ENCODE measurements around the gene MOB3C. TPM values are rescaled to one million over a fixed set of nuclear protein-coding genes. Genes with fewer than 3 reads are reported as not detected.

Gene MOB3C
- polyA plus RNA-seq, 1 of the 3 experiments (the other 2 are of a cell fraction): 8.6 TPM

DNA sequence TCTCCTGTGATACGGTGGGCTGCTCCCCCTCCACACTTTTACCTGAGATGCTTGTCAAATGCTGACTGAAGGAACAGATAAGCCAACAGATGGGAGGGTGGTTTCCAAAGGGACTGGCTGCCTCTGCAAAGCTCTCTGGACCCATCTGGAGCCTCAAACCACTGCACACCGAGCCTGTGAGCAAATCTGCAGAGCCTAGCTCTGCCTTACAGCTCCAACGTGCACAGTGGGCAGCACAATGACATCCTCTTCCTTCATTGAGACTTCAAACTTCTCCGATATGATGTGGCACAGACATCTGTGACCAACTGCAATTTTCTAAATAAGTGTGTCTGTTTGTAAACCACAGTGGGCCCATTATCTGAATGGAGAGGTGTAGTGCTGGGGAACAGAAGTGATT, 38.9 kb downstream of the MOB3C start:
- Histone ChIP-seq H4K20me1 (ENCODE audit: insufficient read depth) (no peaks in the 10 kb centered on the region), H3F3A (replicated peaks; ENCODE audit: insufficient read depth) (no peaks in the 10 kb centered on the region), H3K9me3 (no peaks in the 10 kb centered on the region), H3K4me2 (no peak overlapping the region), H3K36me3 (replicated peaks in 1 of 2; ENCODE audit: control insufficient read depth in 1 of 2, insufficient read depth in 2 of 2, low read length in 1 of 2) (peaks cover 16 to 32% of the 10 kb centered on the region in 2 experiments), H3K4me3 (ENCODE audit: low read depth in 2 of 2, low read length in 1 of 2) (no peak overlapping the region), H2AFZ (ENCODE audit: low read depth) (no peak overlapping the region), H3K27me3 (ENCODE audit: insufficient read depth) (no peaks in the 10 kb centered on the region), H3K9me2 (no peaks in the 10 kb centered on the region), H3K9ac (no peak overlapping the region), H3K4me1 (ENCODE audit: control insufficient read depth in 1 of 2, insufficient read depth in 2 of 2, low read depth in 1 of 2, low read length in 1 of 2) (no peaks in the 10 kb centered on the region; a peak in 1 of 4 replicates), H3K27ac (ENCODE audit: low read depth in 2 of 2, low read length in 1 of 2) (no peak overlapping the region), H3K79me2 (ENCODE audit: insufficient read depth) (no peaks in the 10 kb centered on the region)
- CTCF ChIA-PET: no interaction called here
- TF ChIP-seq POLR2AphosphoS5 (IDR thresholded peaks at IDR 0.05; ENCODE audit: low read depth, low read length) (no peak), CHD2 (IDR thresholded peaks at IDR 0.05; ENCODE audit: low read length, partially characterized antibody) (no peak), YY1 (IDR thresholded peaks at IDR 0.05; ENCODE audit: low read depth) (no peak), GABPA (IDR thresholded peaks at IDR 0.05; ENCODE audit: low read depth) (no peak), SMC3 (IDR thresholded peaks at IDR 0.05; ENCODE audit: low read depth, low read length) (no peak), TCF12 (IDR thresholded peaks at IDR 0.05) (no peak), NFIC (IDR thresholded peaks at IDR 0.05; ENCODE audit: borderline replicate concordance) (no peak), FOXM1 (IDR thresholded peaks at IDR 0.05; ENCODE audit: low read depth) (no peak), JUND (IDR thresholded peaks at IDR 0.05) (no peak), FOXJ3 (CRISPR knock-in tag; IDR thresholded peaks at IDR 0.05) (no peak), RFX5 (IDR thresholded peaks at IDR 0.05; ENCODE audit: low read length) (no peak), RAD21 (IDR thresholded peaks at IDR 0.05; ENCODE audit: low read length) (no peak), SIN3A (IDR thresholded peaks at IDR 0.05; ENCODE audit: borderline replicate concordance, low read depth, low read length) (no peak), TAF1 (IDR thresholded peaks at IDR 0.05; ENCODE audit: borderline replicate concordance, low read depth, low read length) (no peak), FOSL2 (IDR thresholded peaks at IDR 0.05; ENCODE audit: borderline replicate concordance, low read depth) (no peak), MEF2A (IDR thresholded peaks at IDR 0.05; ENCODE audit: borderline replicate concordance, low read depth) (no peak)
- TF ChIP-seq, protein P1, sequence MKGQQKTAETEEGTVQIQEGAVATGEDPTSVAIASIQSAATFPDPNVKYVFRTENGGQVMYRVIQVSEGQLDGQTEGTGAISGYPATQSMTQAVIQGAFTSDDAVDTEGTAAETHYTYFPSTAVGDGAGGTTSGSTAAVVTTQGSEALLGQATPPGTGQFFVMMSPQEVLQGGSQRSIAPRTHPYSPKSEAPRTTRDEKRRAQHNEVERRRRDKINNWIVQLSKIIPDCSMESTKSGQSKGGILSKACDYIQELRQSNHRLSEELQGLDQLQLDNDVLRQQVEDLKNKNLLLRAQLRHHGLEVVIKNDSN (IDR thresholded peaks at IDR 0.05; ENCODE audit: borderline replicate concordance, low read depth): no peak
- TF ChIP-seq, protein P2, sequence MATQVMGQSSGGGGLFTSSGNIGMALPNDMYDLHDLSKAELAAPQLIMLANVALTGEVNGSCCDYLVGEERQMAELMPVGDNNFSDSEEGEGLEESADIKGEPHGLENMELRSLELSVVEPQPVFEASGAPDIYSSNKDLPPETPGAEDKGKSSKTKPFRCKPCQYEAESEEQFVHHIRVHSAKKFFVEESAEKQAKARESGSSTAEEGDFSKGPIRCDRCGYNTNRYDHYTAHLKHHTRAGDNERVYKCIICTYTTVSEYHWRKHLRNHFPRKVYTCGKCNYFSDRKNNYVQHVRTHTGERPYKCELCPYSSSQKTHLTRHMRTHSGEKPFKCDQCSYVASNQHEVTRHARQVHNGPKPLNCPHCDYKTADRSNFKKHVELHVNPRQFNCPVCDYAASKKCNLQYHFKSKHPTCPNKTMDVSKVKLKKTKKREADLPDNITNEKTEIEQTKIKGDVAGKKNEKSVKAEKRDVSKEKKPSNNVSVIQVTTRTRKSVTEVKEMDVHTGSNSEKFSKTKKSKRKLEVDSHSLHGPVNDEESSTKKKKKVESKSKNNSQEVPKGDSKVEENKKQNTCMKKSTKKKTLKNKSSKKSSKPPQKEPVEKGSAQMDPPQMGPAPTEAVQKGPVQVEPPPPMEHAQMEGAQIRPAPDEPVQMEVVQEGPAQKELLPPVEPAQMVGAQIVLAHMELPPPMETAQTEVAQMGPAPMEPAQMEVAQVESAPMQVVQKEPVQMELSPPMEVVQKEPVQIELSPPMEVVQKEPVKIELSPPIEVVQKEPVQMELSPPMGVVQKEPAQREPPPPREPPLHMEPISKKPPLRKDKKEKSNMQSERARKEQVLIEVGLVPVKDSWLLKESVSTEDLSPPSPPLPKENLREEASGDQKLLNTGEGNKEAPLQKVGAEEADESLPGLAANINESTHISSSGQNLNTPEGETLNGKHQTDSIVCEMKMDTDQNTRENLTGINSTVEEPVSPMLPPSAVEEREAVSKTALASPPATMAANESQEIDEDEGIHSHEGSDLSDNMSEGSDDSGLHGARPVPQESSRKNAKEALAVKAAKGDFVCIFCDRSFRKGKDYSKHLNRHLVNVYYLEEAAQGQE (IDR thresholded peaks at IDR 0.05; ENCODE audit: low read depth, low read length): no peak
- TF ChIP-seq, protein P3, sequence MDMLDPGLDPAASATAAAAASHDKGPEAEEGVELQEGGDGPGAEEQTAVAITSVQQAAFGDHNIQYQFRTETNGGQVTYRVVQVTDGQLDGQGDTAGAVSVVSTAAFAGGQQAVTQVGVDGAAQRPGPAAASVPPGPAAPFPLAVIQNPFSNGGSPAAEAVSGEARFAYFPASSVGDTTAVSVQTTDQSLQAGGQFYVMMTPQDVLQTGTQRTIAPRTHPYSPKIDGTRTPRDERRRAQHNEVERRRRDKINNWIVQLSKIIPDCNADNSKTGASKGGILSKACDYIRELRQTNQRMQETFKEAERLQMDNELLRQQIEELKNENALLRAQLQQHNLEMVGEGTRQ (IDR thresholded peaks at IDR 0.05; ENCODE audit: borderline replicate concordance, low read depth, low read length): no peak
- TF ChIP-seq, protein P4, sequence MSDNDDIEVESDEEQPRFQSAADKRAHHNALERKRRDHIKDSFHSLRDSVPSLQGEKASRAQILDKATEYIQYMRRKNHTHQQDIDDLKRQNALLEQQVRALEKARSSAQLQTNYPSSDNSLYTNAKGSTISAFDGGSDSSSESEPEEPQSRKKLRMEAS (IDR thresholded peaks at IDR 0.05; ENCODE audit: low read depth): no peak
- 97% methylated on average over 3 of the region's 4 CpGs for WGBS (ENCODE audit: low lambda C conversion rate)
- POLR2A ChIA-PET: interaction anchor here (0.7 kb wide), 1 partner anchor 20 kb away, joined by 4 read pairs; no protein-coding TSS in a partner anchor
- DNase-seq: no peak
